Stimulated activated CD4-positive, alpha-beta T cell treated with anti-CD3 and anti-CD28 coated beads, Interleukin-4, amount 100 ng/mL, for 1 hour (primary cell): ENCODE data around the gene RAMP1.

Experiments
- DNase-seq: peaks from one replicate; pipeline ENCODE4 v3.0.0-alpha.2; 2020

RAMP1 gene

GRCh38 chr2:237896507-237896892 is 37.1 kb downstream of the RAMP1 start:
- no peak for DNase-seq

- DNase-seq: no peak
Measured at GRCh38 chr2:237896956-237897355, 37.5 kb downstream of the RAMP1 start.

GRCh38 chr2:237898057-237898414 is 38.6 kb downstream of the RAMP1 start:
- no peak for DNase-seq

- DNase-seq: no peak
Measured at GRCh38 chr2:237900891-237901831, 41.7 kb downstream of the RAMP1 start.

- DNase-seq: no peak
Measured at GRCh38 chr2:237901932-237902850, 42.8 kb downstream of the RAMP1 start.

GRCh38 chr2:237904831-237905599 is 45.6 kb downstream of the RAMP1 start:
- no peak for DNase-seq

- no peak for DNase-seq
Measured at GRCh38 chr2:237907144-237907543, 47.7 kb downstream of the RAMP1 start.

- no peak for DNase-seq
Measured at GRCh38 chr2:237909075-237909695, 49.8 kb downstream of the RAMP1 start.

- no peak for DNase-seq
Measured at GRCh38 chr2:237909801-237910475, 50.5 kb downstream of the RAMP1 start.

GRCh38 chr2:237910576-237911362 is 51.3 kb downstream of the RAMP1 start:
- no peak for DNase-seq

- no peak for DNase-seq
Measured at GRCh38 chr2:237911363-237912017, 52.1 kb downstream of the RAMP1 start.

- no peak for DNase-seq
Measured at GRCh38 chr2:237912271-237913192, 53.1 kb downstream of the RAMP1 start.

- DNase-seq: no peak
Measured at GRCh38 chr2:237913193-237913917, 53.9 kb downstream of the RAMP1 start.

- DNase-seq: no peak
Measured at GRCh38 chr2:237915576-237915975, 56.2 kb downstream of the RAMP1 start.

- DNase-seq: no peak
Measured at GRCh38 chr2:237916296-237916695, 56.9 kb downstream of the RAMP1 start.

GRCh38 chr2:237917696-237918374 is 58.4 kb downstream of the RAMP1 start:
- DNase-seq: no peak

- no peak for DNase-seq
Measured at GRCh38 chr2:237919593-237919992, 60.2 kb downstream of the RAMP1 start.

- no peak for DNase-seq
Measured at GRCh38 chr2:237920673-237921072, 61.2 kb downstream of the RAMP1 start.
